HepG2 (cell line): ENCODE data around the gene SLC25A22. TPM values are rescaled to one million over a fixed set of nuclear protein-coding genes. Genes with fewer than 3 reads are reported as not detected.

Source experiments
- AHR ChIP-seq: IDR thresholded peaks from 2 replicates; pipeline ENCODE4 v1.6.1; 2018; ENCODE audit warnings: missing genetic modification reagents, missing compliant biosample characterization
- ATF2 ChIP-seq: sonication (generic); formaldehyde crosslinking; IDR thresholded peaks from 2 replicates; pipeline ENCODE4 v1.4.0; 2020; ENCODE audit warnings: missing genetic modification reagents
- HNF4G ChIP-seq, 2 experiments: sonication (generic) in 1 of 2; formaldehyde crosslinking in 1 of 2; IDR thresholded peaks; 2 replicates each; pipeline versions ENCODE4 v1.4.0 to v1.6.1; 2011 to 2020; ENCODE audit warnings: borderline replicate concordance in 2 of 2, low read depth in 2 of 2, mild to moderate bottlenecking in 2 of 2, low read length in 1 of 2, missing genetic modification reagents in 1 of 2, moderate library complexity in 1 of 2
- IRX3 ChIP-seq: sonication (generic); formaldehyde crosslinking; IDR thresholded peaks from 2 replicates; pipeline ENCODE4 v1.8.1; 2023; ENCODE audit warnings: mild to moderate bottlenecking, low read depth, missing genetic modification reagents, borderline replicate concordance
- KAT2B ChIP-seq: fragments of 150-350 bp; IDR thresholded peaks from 2 replicates; pipeline ENCODE4 v1.6.1; 2014; ENCODE audit warnings: low read depth, low read length, borderline replicate concordance
- NFYB ChIP-seq: sonication (generic); formaldehyde crosslinking; IDR thresholded peaks from 2 replicates; pipeline ENCODE4 v1.4.0; 2020; ENCODE audit warnings: missing genetic modification reagents
- PHF20 ChIP-seq: sonication (generic); formaldehyde crosslinking; IDR thresholded peaks from 2 replicates; pipeline ENCODE4 v1.5.0; 2020; ENCODE audit warnings: mild to moderate bottlenecking, missing genetic modification reagents
- PHF21A ChIP-seq: sonication (generic); formaldehyde crosslinking; IDR thresholded peaks from 2 replicates; pipeline ENCODE4 v1.5.0; 2020; ENCODE audit warnings: mild to moderate bottlenecking, missing genetic modification reagents
- RELA ChIP-seq: sonication (generic); formaldehyde crosslinking; IDR thresholded peaks from 2 replicates; pipeline ENCODE4 v1.4.0; 2020; ENCODE audit warnings: missing genetic modification reagents
- SOX13 ChIP-seq, 3 experiments: fragments of 450-650 bp in 1 of 3; sonication (generic) in 1 of 3; formaldehyde crosslinking in 1 of 3; IDR thresholded peaks in 2 of 3; conservative IDR thresholded peaks in 1 of 3; 2 replicates each; pipeline versions ENCODE4 v1.5.0 to v1.6.1; 2016 to 2020; ENCODE audit warnings: antibody characterized with exemption in 1 of 3, mild to moderate bottlenecking in 1 of 3, missing compliant biosample characterization in 1 of 3, missing genetic modification reagents in 1 of 3, moderate library complexity in 1 of 3
- ZBTB39 ChIP-seq: sonication (generic); formaldehyde crosslinking; IDR thresholded peaks from 2 replicates; pipeline ENCODE4 v1.5.0; 2020; ENCODE audit warnings: missing genetic modification reagents
- ZNF276 ChIP-seq: sonication (generic); formaldehyde crosslinking; IDR thresholded peaks from 2 replicates; pipeline ENCODE4 v1.4.0; 2020; ENCODE audit warnings: mild to moderate bottlenecking, low read depth, missing genetic modification reagents
- ZSCAN21 ChIP-seq: sonication (generic); formaldehyde crosslinking; IDR thresholded peaks from 2 replicates; pipeline ENCODE4 v1.8.0; 2022; ENCODE audit warnings: mild to moderate bottlenecking, missing genetic modification reagents, moderate library complexity, borderline replicate concordance
- polyA plus RNA-seq, 8 experiments: library from polyadenylated mRNA; depleted of rRNA in 3 of 8; stranded (reverse) in 7 of 8; unstranded in 1 of 8; fragments of >200 nt; fragmentation: Illumina TruSeq in 4 of 8; extraction: Trizol in 4 of 8; gene quantifications; 2 replicates each; pipeline versions ENCODE4 v1.2.1 to v1.2.3, GENCODE V29; 2011 to 2016; ENCODE audit warnings: low read depth in 4 of 8, missing spikeins in 1 of 8, mixed read lengths in 1 of 8; ENCODE audit not compliant: insufficient read depth in 1 of 8
- total RNA-seq, 5 experiments: library from RNA; depleted of rRNA; stranded (reverse); fragments of >200 nt; fragmentation: Illumina TruSeq; extraction: Trizol; gene quantifications; 2 replicates each; pipeline ENCODE4 v1.2.3, GENCODE V29; 2016; ENCODE audit warnings: low read depth in 1 of 5

The SLC25A22 gene
- total and polyA plus RNA-seq, 2 of the 13 experiments (the other 11 are each of a cell fraction or from before 2014, with no cell fraction given), result 12.4 to 19.2 TPM

GRCh38 chr11:830295-831117 is 32.4 kb upstream of the SLC25A22 start (continued):
- TF ChIP-seq ZBTB39 (CRISPR knock-in tag), result no peak
- no peak for TF ChIP-seq IRX3
- TF ChIP-seq ZSCAN21 (CRISPR knock-in tag), result peak; percentile 74; the same call in 1 of the 2 replicates
- TF ChIP-seq HNF4G (IDR thresholded peaks at IDR 0.05; ENCODE audit: borderline replicate concordance, low read depth, low read length), result no peak
- TF ChIP-seq HNF4G (CRISPR knock-in tag; IDR thresholded peaks at IDR 0.05; ENCODE audit: borderline replicate concordance, low read depth), result no peak
- TF ChIP-seq ZNF276 (CRISPR knock-in tag), result 0 out of 2 replicates have a peak, but pooled peaks have one; percentile 22
- no peak for TF ChIP-seq PHF20 (CRISPR knock-in tag)
- TF ChIP-seq NFYB (CRISPR knock-in tag), result peak; percentile 61; the same call in 1 of the 2 replicates
- TF ChIP-seq ATF2, result 0 out of 2 replicates have a peak, but pooled peaks have one; percentile 9
- peak; percentile 18; the same call in 1 of the 2 replicates for TF ChIP-seq PHF21A
- no peak for TF ChIP-seq RELA
- TF ChIP-seq AHR (CRISPR knock-in tag), result no peak
- TF ChIP-seq KAT2B, result no peak
- no peak for TF ChIP-seq SOX13 (IDR thresholded peaks at IDR 0.05)
- TF ChIP-seq SOX13 (CRISPR knock-in tag; conservative IDR thresholded peaks at IDR 0.05 in 1 of 2, IDR thresholded peaks at IDR 0.05 in 1 of 2), result no peak
